HEK293 (cell line): Measurements from ENCODE around the gene TMEM120A.

Experiments
- CTCF ChIA-PET: fragments of 350-600 bp; formaldehyde crosslinking; extraction: SDS; loops from one replicate; lab custom pipeline; 2021; ENCODE audit warnings: antibody characterized with exemption; lab: Yijun Ruan, JAX
- POLR2A ChIA-PET: fragments of 300-600 bp; formaldehyde crosslinking; extraction: SDS; loops from one replicate; lab custom pipeline; 2020; ENCODE audit warnings: antibody characterized with exemption, inconsistent platforms; lab: Yijun Ruan, JAX
- H3K27ac ChIP-seq: fragments of 200-500 bp; sonication (Bioruptor generic); 2 replicates; pipeline ENCODE4 v1.5.1; 2014; ENCODE audit warnings: low read depth, low read length, control low read depth, inconsistent platforms; ENCODE audit errors: extremely low read depth
- H3K36me3 ChIP-seq, 2 experiments: fragments of 200-500 bp in 1 of 2; sonication (Bioruptor generic) in 1 of 2; 1 replicate in 1 of 2; 2 replicates in 1 of 2; pipeline ENCODE4 v1.5.1; 2014 to 2017; ENCODE audit warnings: inconsistent platforms in 2 of 2, low read length in 2 of 2; ENCODE audit not compliant: control insufficient read depth in 2 of 2, insufficient read depth in 1 of 2
- H3K4me1 ChIP-seq: fragments of 200-500 bp; sonication (Bioruptor generic); 2 replicates; pipeline ENCODE4 v1.5.1; 2014; ENCODE audit warnings: mild to moderate bottlenecking, low read length, inconsistent platforms; ENCODE audit not compliant: control insufficient read depth, insufficient read depth
- H3K4me3 ChIP-seq: 2 replicates; pipeline ENCODE4 v1.5.1; 2011; ENCODE audit warnings: low read depth, mild to moderate bottlenecking, control low read depth, low read length, moderate library complexity
- H3K9me3 ChIP-seq: fragments of 200-500 bp; sonication (Bioruptor generic); 2 replicates; pipeline ENCODE4 v1.5.1; 2014; ENCODE audit warnings: low read depth, low read length, inconsistent platforms; ENCODE audit not compliant: control insufficient read depth, insufficient read depth
- OSR2 ChIP-seq: fragments of 450-650 bp; formaldehyde crosslinking; IDR thresholded peaks from 2 replicates; pipeline ENCODE4 v1.5.1; 2016; ENCODE audit warnings: missing biosample characterization, missing genetic modification characterization
- SP3 ChIP-seq: fragments of 450-650 bp; formaldehyde crosslinking; IDR thresholded peaks from 2 replicates; pipeline ENCODE4 v1.5.1; 2016; ENCODE audit warnings: missing biosample characterization, missing genetic modification characterization
- TCF7L2 ChIP-seq: IDR thresholded peaks from 2 replicates; pipeline ENCODE4 v1.6.1; 2011; ENCODE audit warnings: low read depth, mild to moderate bottlenecking, inconsistent platforms, low read length, moderate library complexity, borderline replicate concordance
- ZBTB6 ChIP-seq: fragments of 450-650 bp; formaldehyde crosslinking; IDR thresholded peaks from 2 replicates; pipeline ENCODE4 v1.5.1; 2017; ENCODE audit warnings: missing biosample characterization, missing genetic modification characterization
- ZNF114 ChIP-seq: fragments of 450-650 bp; formaldehyde crosslinking; IDR thresholded peaks from 2 replicates; pipeline ENCODE4 v1.5.0; 2017; ENCODE audit warnings: missing biosample characterization, missing genetic modification characterization
- ZNF214 ChIP-seq: fragments of 450-650 bp; formaldehyde crosslinking; IDR thresholded peaks from 2 replicates; pipeline ENCODE4 v1.5.1; 2017; ENCODE audit warnings: missing biosample characterization, mild to moderate bottlenecking, missing genetic modification characterization, borderline replicate concordance
- ZNF223 ChIP-seq: fragments of 450-650 bp; formaldehyde crosslinking; IDR thresholded peaks from 2 replicates; pipeline ENCODE4 v1.5.1; 2016; ENCODE audit warnings: missing biosample characterization, missing genetic modification characterization
- ZNF239 ChIP-seq: fragments of 450-650 bp; formaldehyde crosslinking; IDR thresholded peaks from 2 replicates; pipeline ENCODE4 v1.5.1; 2016; ENCODE audit warnings: missing biosample characterization, missing genetic modification characterization
- ZNF362 ChIP-seq: fragments of 450-650 bp; formaldehyde crosslinking; IDR thresholded peaks from 2 replicates; pipeline ENCODE4 v1.5.1; 2016; ENCODE audit warnings: missing biosample characterization, missing genetic modification characterization
- ZNF366 ChIP-seq: fragments of 450-650 bp; formaldehyde crosslinking; conservative IDR thresholded peaks from 2 replicates; pipeline ENCODE4 v1.5.1; 2016; ENCODE audit warnings: missing biosample characterization, missing genetic modification characterization
- ZNF518A ChIP-seq: fragments of 450-650 bp; formaldehyde crosslinking; conservative IDR thresholded peaks from 2 replicates; pipeline ENCODE4 v1.5.1; 2016; ENCODE audit warnings: low read depth, missing biosample characterization, missing genetic modification characterization
- ZNF529 ChIP-seq: fragments of 450-650 bp; formaldehyde crosslinking; IDR thresholded peaks from 2 replicates; pipeline ENCODE4 v1.5.1; 2017; ENCODE audit warnings: missing genetic modification characterization, missing biosample characterization; ENCODE audit not compliant: insufficient replicate concordance
- ZNF530 ChIP-seq: fragments of 450-650 bp; formaldehyde crosslinking; IDR thresholded peaks from 2 replicates; pipeline ENCODE4 v1.5.1; 2016; ENCODE audit warnings: low read depth, missing biosample characterization, missing genetic modification characterization
- ZNF561 ChIP-seq: fragments of 450-650 bp; IDR thresholded peaks from 2 replicates; pipeline ENCODE4 v1.5.1; 2018; ENCODE audit warnings: missing biosample characterization, missing genetic modification characterization, borderline replicate concordance
- ZNF624 ChIP-seq: fragments of 450-650 bp; formaldehyde crosslinking; IDR thresholded peaks from 2 replicates; pipeline ENCODE4 v1.5.1; 2017; ENCODE audit warnings: missing biosample characterization, missing genetic modification characterization
- ZNF777 ChIP-seq: fragments of 450-650 bp; formaldehyde crosslinking; IDR thresholded peaks from 2 replicates; pipeline ENCODE4 v1.5.1; 2017; ENCODE audit warnings: missing biosample characterization, missing genetic modification characterization, borderline replicate concordance
- ZSCAN16 ChIP-seq: fragments of 450-650 bp; formaldehyde crosslinking; IDR thresholded peaks from 2 replicates; pipeline ENCODE4 v1.5.1; 2016; ENCODE audit warnings: missing biosample characterization, missing genetic modification characterization
- ZSCAN4 ChIP-seq: fragments of 450-650 bp; formaldehyde crosslinking; IDR thresholded peaks from 2 replicates; pipeline ENCODE4 v1.5.1; 2017; ENCODE audit warnings: missing biosample characterization, missing genetic modification characterization

Gene TMEM120A

GRCh38 chr7:75966190-75966961 is 28.0 kb downstream of the TMEM120A start:
- peaks cover 0 to 4% of the 10 kb centered on the region in 2 experiments; a peak in 2 of 3 replicates for H3K36me3 ChIP-seq
- CTCF ChIA-PET, result interaction anchor here (0.8 to 1.0 kb wide), 2 partner anchors 54 to 100 kb away, joined by 3 to 5 read pairs; no protein-coding TSS in a partner anchor
- no peaks in the 10 kb centered on the region for H3K4me1 ChIP-seq
- H3K27ac ChIP-seq, result no peak overlapping the region
- TF ChIP-seq ZNF362 (tag by site-specific recombination) (no peak), ZNF561 (no peak), ZNF223 (no peak), ZNF239 (no peak), TCF7L2 (no peak), ZNF214 (tag by site-specific recombination) (no peak), ZNF529 (no peak), SP3 (tag by site-specific recombination) (no peak), ZSCAN4 (tag by site-specific recombination) (no peak), ZNF530 (tag by site-specific recombination) (no peak), OSR2 (tag by site-specific recombination) (no peak), ZBTB6 (tag by site-specific recombination) (no peak), ZNF366 (tag by site-specific recombination) (no peak), ZNF114 (tag by site-specific recombination) (no peak), ZNF777 (no peak), ZSCAN16 (tag by site-specific recombination) (no peak), ZNF518A (tag by site-specific recombination) (no peak), ZNF624 (tag by site-specific recombination) (no peak)
- POLR2A ChIA-PET, result no interaction called here
- no peaks in the 10 kb centered on the region for H3K9me3 ChIP-seq
- no peak overlapping the region for H3K4me3 ChIP-seq
